H1 (cell line): Measurements from ENCODE around the gene C20orf96. TPM values are rescaled to one million over a fixed set of nuclear protein-coding genes. Genes with fewer than 3 reads are reported as not detected.

Source experiments
- CTCF ChIA-PET: fragments of 300-600 bp; sonication (Branson Sonifier 250); formaldehyde crosslinking; loops from one replicate; lab custom pipeline; 2021; ENCODE audit not compliant: partially characterized antibody; lab: Charles Lee
- POLR2A ChIA-PET: fragments of 300-600 bp; sonication (Branson Sonifier 250); formaldehyde crosslinking; loops from one replicate; lab custom pipeline; 2021; ENCODE audit warnings: inconsistent platforms; ENCODE audit not compliant: partially characterized antibody; lab: Charles Lee
- DNase-seq, 2 experiments: peaks; one replicate each; pipeline versions ENCODE4 v3.0.0 to v3.0.0-alpha.2; 2010 to 2022; ENCODE audit warnings: low spot score in 2 of 2, low read depth in 1 of 2, mixed read lengths in 1 of 2
- FAIRE-seq: peaks from 2 replicates; lab custom pipeline; 2011; peaks lifted over from hg19 to GRCh38; lab: Jason Lieb, UNC
- H2AFZ ChIP-seq: 2 replicates; pipeline ENCODE4 v1.8.1; 2012; ENCODE audit warnings: low read length, inconsistent platforms
- H2AK5ac ChIP-seq: 2 replicates; pipeline ENCODE4 v1.6.1; 2013; ENCODE audit warnings: low read depth, low read length
- H2BK120ac ChIP-seq: replicated peaks from 2 replicates; pipeline ENCODE3; 2013; ENCODE audit warnings: low read depth, low read length, inconsistent platforms
- H2BK12ac ChIP-seq: 2 replicates; pipeline ENCODE4 v1.6.1; 2013; ENCODE audit warnings: low read depth, low read length
- H2BK15ac ChIP-seq: 2 replicates; pipeline ENCODE4 v1.6.1; 2013; ENCODE audit warnings: low read length
- H2BK20ac ChIP-seq: 2 replicates; pipeline ENCODE4 v1.6.1; 2013; ENCODE audit warnings: low read length
- H2BK5ac ChIP-seq: 2 replicates; pipeline ENCODE4 v1.6.1; 2013; ENCODE audit warnings: low read depth, low read length
- H3K14ac ChIP-seq: 2 replicates; pipeline ENCODE4 v1.6.1; 2013; ENCODE audit warnings: inconsistent platforms; ENCODE audit not compliant: insufficient read length
- H3K18ac ChIP-seq: 2 replicates; pipeline ENCODE4 v1.6.1; 2013; ENCODE audit warnings: low read length; ENCODE audit errors: extremely low read depth
- H3K23ac ChIP-seq: 2 replicates; pipeline ENCODE4 v1.6.1; 2013; ENCODE audit warnings: inconsistent platforms; ENCODE audit not compliant: insufficient read length
- H3K23me2 ChIP-seq: 2 replicates; pipeline ENCODE4 v1.6.1; 2013; ENCODE audit warnings: low read depth, low read length
- H3K27ac ChIP-seq: 2 replicates; pipeline ENCODE4 v1.6.1; 2011; ENCODE audit warnings: low read depth, low read length, inconsistent platforms
- H3K27me3 ChIP-seq, 4 experiments: replicated peaks in 1 of 4; 1 replicate in 1 of 4; 2 replicates in 3 of 4; pipeline versions ENCODE4 v1.6.1 to v1.8.1; 2011 to 2013; ENCODE audit warnings: low read length in 3 of 4, mild to moderate bottlenecking in 3 of 4, inconsistent platforms in 2 of 4, mixed read lengths in 2 of 4, moderate library complexity in 1 of 4; ENCODE audit not compliant: control insufficient read depth in 3 of 4, insufficient read depth in 3 of 4; ENCODE audit errors: extremely low read depth in 1 of 4
- H3K36me3 ChIP-seq, 4 experiments: 2 replicates each; pipeline versions ENCODE4 v1.6.1 to v1.8.1; 2011 to 2013; ENCODE audit warnings: mild to moderate bottlenecking in 4 of 4, low read length in 3 of 4, moderate library complexity in 2 of 4, control low read depth in 1 of 4, inconsistent platforms in 1 of 4; ENCODE audit not compliant: insufficient read depth in 4 of 4, control insufficient read depth in 2 of 4
- H3K4ac ChIP-seq: replicated peaks from 2 replicates; pipeline ENCODE3; 2013; ENCODE audit warnings: low read length, low read depth, mixed read lengths, inconsistent platforms; ENCODE audit not compliant: insufficient read length
- H3K4me1 ChIP-seq, 4 experiments: replicated peaks in 1 of 4; 1 replicate in 1 of 4; 2 replicates in 3 of 4; pipeline versions ENCODE4 v1.6.1 to v1.8.1; 2011 to 2013; ENCODE audit warnings: low read length in 3 of 4, inconsistent platforms in 2 of 4, mixed read lengths in 1 of 4; ENCODE audit not compliant: insufficient read depth in 4 of 4, control insufficient read depth in 3 of 4
- H3K4me2 ChIP-seq, 2 experiments: 2 replicates each; pipeline versions ENCODE4 v1.6.1 to v1.8.1; 2011 to 2013; ENCODE audit warnings: low read depth in 2 of 2, low read length in 2 of 2, control low read depth in 1 of 2, inconsistent platforms in 1 of 2, mild to moderate bottlenecking in 1 of 2; ENCODE audit not compliant: insufficient read depth in 1 of 2
- H3K4me3 ChIP-seq, 4 experiments: fragments of 200-600, 300-600 bp in 1 of 4; sonication (generic), shearing (Covaris generic), sonication (Bioruptor Twin) in 1 of 4; 2 replicates each; pipeline versions ENCODE4 v1.5.1 to v1.8.1; 2011 to 2016; ENCODE audit warnings: low read length in 4 of 4, low read depth in 3 of 4, control low read depth in 2 of 4, inconsistent platforms in 2 of 4, mild to moderate bottlenecking in 2 of 4, mixed read lengths in 1 of 4, moderate library complexity in 1 of 4; ENCODE audit not compliant: insufficient read depth in 2 of 4; ENCODE audit errors: extremely low read depth in 1 of 4
- H3K56ac ChIP-seq: replicated peaks from 2 replicates; pipeline ENCODE3; 2013; ENCODE audit warnings: low read depth, mild to moderate bottlenecking, mixed read lengths, low read length, inconsistent platforms; ENCODE audit not compliant: insufficient read length
- H3K79me1 ChIP-seq: 2 replicates; pipeline ENCODE4 v1.6.1; 2013; ENCODE audit warnings: low read depth, low read length, control low read depth
- H3K79me2 ChIP-seq, 2 experiments: 2 replicates each; pipeline versions ENCODE4 v1.6.1 to v1.8.1; 2012 to 2013; ENCODE audit warnings: low read length in 2 of 2, mild to moderate bottlenecking in 2 of 2, inconsistent platforms in 1 of 2; ENCODE audit not compliant: insufficient read depth in 2 of 2, control insufficient read depth in 1 of 2
- H3K9ac ChIP-seq, 4 experiments: replicated peaks in 1 of 4; 1 replicate in 1 of 4; 2 replicates in 3 of 4; pipeline versions ENCODE4 v1.6.1 to v1.8.1; 2011 to 2013; ENCODE audit warnings: low read depth in 3 of 4, low read length in 3 of 4, control low read depth in 2 of 4, mild to moderate bottlenecking in 2 of 4, moderate library complexity in 2 of 4, inconsistent platforms in 1 of 4; ENCODE audit errors: extremely low read depth in 1 of 4
- H3K9me3 ChIP-seq, 2 experiments: 2 replicates each; pipeline versions ENCODE4 v1.6.1 to v1.8.1; 2012 to 2013; ENCODE audit warnings: mild to moderate bottlenecking in 2 of 2, moderate library complexity in 2 of 2, control low read depth in 1 of 2, inconsistent platforms in 1 of 2, low read depth in 1 of 2, low read length in 1 of 2, mixed read lengths in 1 of 2; ENCODE audit not compliant: insufficient read depth in 2 of 2
- H4K20me1 ChIP-seq, 2 experiments: replicated peaks in 1 of 2; 2 replicates each; pipeline versions ENCODE3 to v1.8.1; 2011 to 2013; ENCODE audit warnings: inconsistent platforms in 2 of 2, low read length in 2 of 2, mild to moderate bottlenecking in 1 of 2; ENCODE audit not compliant: insufficient read depth in 2 of 2, control insufficient read depth in 1 of 2
- H4K5ac ChIP-seq: 2 replicates; pipeline ENCODE4 v1.6.1; 2013; ENCODE audit warnings: low read length, low read depth, mixed read lengths, inconsistent platforms; ENCODE audit not compliant: insufficient read length
- H4K8ac ChIP-seq: 2 replicates; pipeline ENCODE4 v1.8.0; 2013; ENCODE audit warnings: mild to moderate bottlenecking, moderate library complexity, low read length, inconsistent platforms; ENCODE audit not compliant: insufficient read depth; ENCODE audit errors: extremely low read depth
- H4K91ac ChIP-seq: replicated peaks from 2 replicates; pipeline ENCODE3; 2013; ENCODE audit warnings: low read length, mixed read lengths, inconsistent platforms; ENCODE audit not compliant: insufficient read length
- ATF3 ChIP-seq: IDR thresholded peaks from 2 replicates; pipeline ENCODE4 v1.6.1; 2011; ENCODE audit warnings: low read depth, mild to moderate bottlenecking, low read length; ENCODE audit not compliant: insufficient read depth
- BACH1 ChIP-seq: IDR thresholded peaks from 2 replicates; pipeline ENCODE4 v1.6.1; 2012; ENCODE audit warnings: low read length, improper control_type of control experiment
- EZH2 ChIP-seq: fragments of 200-600 bp; sonication (generic); IDR thresholded peaks from 2 replicates; pipeline ENCODE4 v1.7.1; 2012; ENCODE audit warnings: low read depth, mild to moderate bottlenecking, moderate library complexity, low read length, inconsistent platforms; ENCODE audit not compliant: severe bottlenecking
- FOSL1 ChIP-seq: IDR thresholded peaks from 2 replicates; pipeline ENCODE4 v1.6.1; 2011; ENCODE audit warnings: mild to moderate bottlenecking, low read depth, low read length, moderate library complexity; ENCODE audit not compliant: insufficient read depth
- HDAC2 ChIP-seq, 2 experiments: fragments of 300-600 bp in 1 of 2; sonication (generic) in 1 of 2; IDR thresholded peaks; 2 replicates each; pipeline ENCODE4 v1.6.1; 2011 to 2012; ENCODE audit warnings: low read depth in 2 of 2, low read length in 2 of 2, mild to moderate bottlenecking in 2 of 2, moderate library complexity in 2 of 2, borderline replicate concordance in 1 of 2, inconsistent platforms in 1 of 2
- POLR2A ChIP-seq, 2 experiments: IDR thresholded peaks; 1 replicate in 1 of 2; 2 replicates in 1 of 2; pipeline ENCODE4 v1.6.1; 2011; ENCODE audit warnings: low read depth in 2 of 2, low read length in 2 of 2, mild to moderate bottlenecking in 2 of 2; ENCODE audit errors: control extremely low read depth in 1 of 2
- RAD21 ChIP-seq, 2 experiments: IDR thresholded peaks in 1 of 2; conservative IDR thresholded peaks in 1 of 2; 2 replicates each; pipeline ENCODE4 v1.6.1; 2011; ENCODE audit warnings: low read depth in 2 of 2, low read length in 2 of 2, improper control_type of control experiment in 1 of 2, inconsistent platforms in 1 of 2, mild to moderate bottlenecking in 1 of 2, moderate library complexity in 1 of 2
- RXRA ChIP-seq: IDR thresholded peaks from 2 replicates; pipeline ENCODE4 v1.6.1; 2011; ENCODE audit warnings: low read depth, mild to moderate bottlenecking, low read length, moderate library complexity; ENCODE audit not compliant: insufficient read depth
- SIN3A ChIP-seq, 2 experiments: IDR thresholded peaks in 1 of 2; conservative IDR thresholded peaks in 1 of 2; 2 replicates each; pipeline ENCODE4 v1.6.1; 2011 to 2012; ENCODE audit warnings: low read length in 2 of 2, improper control_type of control experiment in 1 of 2, low read depth in 1 of 2, mild to moderate bottlenecking in 1 of 2
- SIX5 ChIP-seq: IDR thresholded peaks from 2 replicates; pipeline ENCODE4 v1.6.1; 2011; ENCODE audit warnings: mild to moderate bottlenecking, low read depth, low read length
- TAF1 ChIP-seq: IDR thresholded peaks from 2 replicates; pipeline ENCODE4 v1.6.1; 2011; ENCODE audit warnings: mild to moderate bottlenecking, low read depth, low read length
- TAF7 ChIP-seq: optimal IDR thresholded peaks from 2 replicates; pipeline ENCODE3; 2011; ENCODE audit warnings: low read depth, mild to moderate bottlenecking, inconsistent platforms, low read length, moderate library complexity, borderline replicate concordance
- TBP ChIP-seq: IDR thresholded peaks from 2 replicates; pipeline ENCODE4 v1.6.1; 2011; ENCODE audit warnings: low read depth, low read length, improper control_type of control experiment
- WGBS, 2 experiments: shearing (Covaris generic) in 1 of 2; methylation state at CpG; one replicate each; pipeline versions ENCODE4 v1.1.6 to v1.1.7; 2013 to 2015; ENCODE audit warnings: low lambda C conversion rate in 2 of 2, mixed read lengths in 2 of 2, inconsistent platforms in 1 of 2, low coverage in 1 of 2, missing lambda C conversion rate in 1 of 2; ENCODE audit not compliant: insufficient replicate concordance in 2 of 2, insufficient coverage in 1 of 2, insufficient read length in 1 of 2; ENCODE audit errors: extremely low coverage in 1 of 2, missing lambda C conversion rate in 1 of 2; 5-methylcytosine and 5-hydroxymethylcytosine counted together
- polyA plus RNA-seq, 7 experiments: library from polyadenylated mRNA; depleted of rRNA in 3 of 7; stranded (reverse) in 5 of 7; unstranded in 2 of 7; fragments of >200 nt in 5 of 7; fragments of 200-250 nt in 2 of 7; gene quantifications; 1 replicate in 5 of 7; 2 replicates in 1 of 7; 4 replicates in 1 of 7; pipeline versions ENCODE4 v1.2.1 to v1.2.3, GENCODE V29; 2011 to 2013; ENCODE audit warnings: missing spikeins in 2 of 7, mixed read lengths in 2 of 7
- total RNA-seq: library from RNA; stranded (reverse); fragmentation: NEBNext Ultra II Directional; extraction: Animal tissue kit (Norgen Biotek cat#: 25700); gene quantifications from 2 replicates; pipeline ENCODE4 v1.2.1, GENCODE V29; 2021

The C20orf96 gene
- total and polyA plus RNA-seq, 2 of the 8 experiments (the other 6 are each of a cell fraction or from before 2014, with no cell fraction given) = 19.2 to 21.0 TPM

- Histone ChIP-seq H4K8ac (no peak overlapping the region), H3K4me3 (no peak overlapping the region), H2BK120ac (no peak overlapping the region), H3K14ac (no peak overlapping the region), H2BK20ac (no peak overlapping the region), H3K56ac (no peak overlapping the region), H3K27me3 (peaks cover 0 to 4% (median 1%) of the 10 kb centered on the region in 4 experiments; a peak in 4 of 7 replicates), H2AFZ (no peak overlapping the region), H2BK12ac (no peak overlapping the region), H3K23ac (no peak overlapping the region), H4K5ac (no peak overlapping the region), H3K18ac (no peak overlapping the region), H3K9me3 (no peaks in the 10 kb centered on the region; a peak in 1 of 4 replicates), H2BK5ac (no peak overlapping the region), H3K23me2 (no peaks in the 10 kb centered on the region), H4K91ac (no peak overlapping the region), H3K79me1 (no peaks in the 10 kb centered on the region), H3K9ac (no peak overlapping the region), H4K20me1 (no peaks in the 10 kb centered on the region), H3K27ac (no peak overlapping the region), H2BK15ac (no peak overlapping the region), H3K79me2 (no peaks in the 10 kb centered on the region), H3K4me2 (no peak overlapping the region), H2AK5ac (no peak overlapping the region), H3K36me3 (no peaks in the 10 kb centered on the region), H3K4ac (no peak overlapping the region), H3K4me1 (no peaks in the 10 kb centered on the region)
- FAIRE-seq = no peak
- ChIA-PET CTCF (interaction anchor here (0.7 to 1.3 kb wide), 3 partner anchors 11 to 58 kb away, joined by 3 read pairs; no protein-coding TSS in a partner anchor), POLR2A (no interaction called here)
- WGBS, 2 experiments = 87% methylated on average over 2 of the region's 2 CpGs; no CpG with 5 or more reads in 1 of the 2 experiments
- no peak for DNase-seq
- TF ChIP-seq ATF3 = no peak
- no peak for TF ChIP-seq BACH1
- TF ChIP-seq SIN3A (conservative IDR thresholded peaks at IDR 0.05 in 1 of 2, IDR thresholded peaks at IDR 0.05 in 1 of 2; ENCODE audit: low read depth in 1 of 2, low read length in 2 of 2) = no peak
- no peak for TF ChIP-seq TBP
- no peak for TF ChIP-seq TAF7
- no peak for TF ChIP-seq EZH2
- no peak for TF ChIP-seq SIX5
- no peak for TF ChIP-seq FOSL1
- TF ChIP-seq HDAC2 (IDR thresholded peaks at IDR 0.05; ENCODE audit: borderline replicate concordance in 1 of 2, low read depth in 2 of 2, low read length in 2 of 2) = no peak
- no peak for TF ChIP-seq POLR2A (IDR thresholded peaks at IDR 0.05; ENCODE audit: control extremely low read depth in 1 of 2, low read depth in 2 of 2, low read length in 2 of 2)
- TF ChIP-seq RXRA = no peak
- TF ChIP-seq TAF1 = no peak
- TF ChIP-seq RAD21 (IDR thresholded peaks at IDR 0.05 in 1 of 2, conservative IDR thresholded peaks at IDR 0.05 in 1 of 2; ENCODE audit: low read depth in 2 of 2, low read length in 2 of 2) = no peak
These were observed 47.6 kb downstream of the C20orf96 start for GRCh38 chr20:242905-243304.
